HEK293T (cell line): Measurements from ENCODE around the gene EGFL8.

ENCODE experiments used
- BHLHE40 ChIP-seq: fragments of 450-650 bp; IDR thresholded peaks from 2 replicates; pipeline ENCODE4 v1.6.1; 2016; ENCODE audit warnings: mild to moderate bottlenecking, moderate library complexity, borderline replicate concordance
- ELF4 ChIP-seq: fragments of 450-650 bp; IDR thresholded peaks from 2 replicates; pipeline ENCODE4 v1.6.1; 2017; ENCODE audit warnings: antibody characterized with exemption
- FOXM1 ChIP-seq: fragments of 450-650 bp; IDR thresholded peaks from 2 replicates; pipeline ENCODE4 v1.6.1; 2017; ENCODE audit warnings: mild to moderate bottlenecking, borderline replicate concordance
- L3MBTL2 ChIP-seq: fragments of 450-650 bp; conservative IDR thresholded peaks from 2 replicates; pipeline ENCODE4 v1.6.1; 2016; ENCODE audit warnings: mild to moderate bottlenecking
- NFRKB ChIP-seq: fragments of 450-650 bp; IDR thresholded peaks from 2 replicates; pipeline ENCODE4 v1.6.1; 2016; ENCODE audit warnings: mild to moderate bottlenecking, moderate library complexity
- SP1 ChIP-seq: fragments of 450-650 bp; IDR thresholded peaks from 2 replicates; pipeline ENCODE4 v1.6.1; 2017
- SUZ12 ChIP-seq: fragments of 450-650 bp; IDR thresholded peaks from 2 replicates; pipeline ENCODE4 v1.6.1; 2016; ENCODE audit warnings: mild to moderate bottlenecking
- TARDBP ChIP-seq: fragments of 450-650 bp; IDR thresholded peaks from 2 replicates; pipeline ENCODE4 v1.6.1; 2016
- ZNF384 ChIP-seq: fragments of 450-650 bp; IDR thresholded peaks from 2 replicates; pipeline ENCODE4 v1.6.1; 2016

DNA sequence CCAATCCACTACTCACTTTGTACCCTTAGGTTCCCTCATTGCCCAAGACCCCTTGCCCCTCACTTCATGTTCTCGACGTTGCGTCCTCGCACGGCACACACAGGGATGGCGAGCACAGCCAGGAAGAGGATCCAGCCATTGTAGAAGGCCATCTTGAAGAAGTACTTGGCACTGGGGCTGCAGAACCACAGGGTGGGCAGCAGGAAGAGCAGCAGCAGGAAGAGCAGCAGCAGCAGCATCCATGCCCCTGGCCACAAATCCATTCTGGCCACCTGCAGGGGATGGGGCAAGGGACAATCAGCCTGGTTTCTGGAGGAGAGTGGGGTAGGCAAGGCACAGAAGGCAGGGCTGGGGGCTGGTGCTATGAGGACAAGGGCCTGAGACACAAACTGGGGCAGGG, 6.8 kb downstream of the EGFL8 start:
- no peak for TF ChIP-seq FOXM1
- no peak for TF ChIP-seq TARDBP
- no peak for TF ChIP-seq SP1
- no peak for TF ChIP-seq L3MBTL2
- no peak for TF ChIP-seq ZNF384
- no peak for TF ChIP-seq ELF4
- no peak for TF ChIP-seq NFRKB
- TF ChIP-seq SUZ12 = no peak
- no peak for TF ChIP-seq BHLHE40
